ENCODE results near the gene PVALEF.

DNA sequence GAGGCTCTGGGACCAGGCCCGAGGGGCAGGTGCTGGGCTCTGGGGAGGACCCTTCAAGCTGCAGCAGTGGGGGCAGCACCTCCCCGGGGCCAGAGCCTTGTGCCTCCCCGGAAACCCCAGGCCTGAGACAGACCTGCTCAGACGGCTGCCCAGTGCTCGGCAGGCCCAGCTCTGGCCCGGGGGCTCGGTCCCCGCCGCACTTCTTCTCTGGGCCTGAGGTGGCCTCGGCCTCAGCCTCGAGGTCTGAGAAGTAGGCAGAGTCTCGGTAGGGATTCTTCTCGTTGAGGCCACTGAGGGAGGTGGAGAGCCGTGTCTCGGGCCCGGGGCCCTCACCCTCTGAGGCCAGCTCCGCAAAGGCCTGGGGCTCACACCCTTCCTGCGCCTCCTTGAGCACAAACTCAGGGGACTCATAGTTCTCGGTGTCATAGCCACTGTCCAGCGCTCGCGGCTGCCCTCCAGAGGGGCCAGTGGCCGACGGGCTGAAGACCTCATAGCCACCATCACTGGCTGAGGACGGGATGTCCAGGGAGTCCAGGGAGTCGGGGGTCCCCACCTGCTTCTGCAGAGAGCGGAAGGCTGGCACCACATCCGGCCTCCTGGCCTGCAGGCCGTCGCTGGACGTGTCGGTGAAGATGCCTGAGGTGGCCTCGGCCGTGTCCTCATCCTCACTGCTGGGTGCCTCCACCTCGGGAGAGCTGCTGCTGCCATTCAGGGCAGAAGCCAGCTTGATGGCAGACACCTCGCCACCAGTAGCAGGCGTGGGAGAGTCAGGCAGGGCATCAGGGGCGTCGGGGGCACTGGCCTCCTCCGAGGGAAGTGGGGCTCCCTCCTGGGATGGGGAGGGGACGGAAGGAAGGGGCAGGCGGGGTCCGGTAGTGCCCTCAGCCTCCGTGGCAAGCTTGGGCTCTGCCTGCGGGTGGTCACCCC lies 44.3 kb upstream of the PVALEF start:
- TF ChIP-seq, protein P1, sequence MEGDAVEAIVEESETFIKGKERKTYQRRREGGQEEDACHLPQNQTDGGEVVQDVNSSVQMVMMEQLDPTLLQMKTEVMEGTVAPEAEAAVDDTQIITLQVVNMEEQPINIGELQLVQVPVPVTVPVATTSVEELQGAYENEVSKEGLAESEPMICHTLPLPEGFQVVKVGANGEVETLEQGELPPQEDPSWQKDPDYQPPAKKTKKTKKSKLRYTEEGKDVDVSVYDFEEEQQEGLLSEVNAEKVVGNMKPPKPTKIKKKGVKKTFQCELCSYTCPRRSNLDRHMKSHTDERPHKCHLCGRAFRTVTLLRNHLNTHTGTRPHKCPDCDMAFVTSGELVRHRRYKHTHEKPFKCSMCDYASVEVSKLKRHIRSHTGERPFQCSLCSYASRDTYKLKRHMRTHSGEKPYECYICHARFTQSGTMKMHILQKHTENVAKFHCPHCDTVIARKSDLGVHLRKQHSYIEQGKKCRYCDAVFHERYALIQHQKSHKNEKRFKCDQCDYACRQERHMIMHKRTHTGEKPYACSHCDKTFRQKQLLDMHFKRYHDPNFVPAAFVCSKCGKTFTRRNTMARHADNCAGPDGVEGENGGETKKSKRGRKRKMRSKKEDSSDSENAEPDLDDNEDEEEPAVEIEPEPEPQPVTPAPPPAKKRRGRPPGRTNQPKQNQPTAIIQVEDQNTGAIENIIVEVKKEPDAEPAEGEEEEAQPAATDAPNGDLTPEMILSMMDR (IDR thresholded peaks at IDR 0.05) = no peak
- TF ChIP-seq EP300 (IDR thresholded peaks at IDR 0.05) (no peak), POLR2A (IDR thresholded peaks at IDR 0.05) (no peak), POLR2AphosphoS5 (IDR thresholded peaks at IDR 0.05) (no peak)

Data from gastroesophageal sphincter (tissue), 3 donors.